Measurements from ENCODE around the gene CSRNP3. TPM values are rescaled to one million over a fixed set of nuclear protein-coding genes. Genes with fewer than 3 reads are reported as not detected.

The CSRNP3 gene
- polyA plus RNA-seq, 4 donors: 9.4 to 15.4 (median 12.2) TPM

Other genes starting within 250 kb of the CSRNP3 start
- 1 to 10 TPM; 2.1 to 5.8 (median 2.7) TPM for gene SCN2A, start 230.3 kb upstream of the CSRNP3 start, polyA plus RNA-seq (ENCODE audit: insufficient read length in 4 of 4)